Stomach (tissue), 9 donors: Measurements from ENCODE around the gene RAC2. TPM values are rescaled to one million over a fixed set of nuclear protein-coding genes. Genes with fewer than 3 reads are reported as not detected.

Experiments
- DNase-seq, 2 donors: peaks; one replicate each; pipeline versions ENCODE4 v3.0.0 to v3.0.0-alpha.2; 2013 to 2019
- H3K27ac ChIP-seq, 5 donors: fragments of 200-600 bp in 4 of 5; sonication (generic) in 4 of 5; one replicate each; pipeline ENCODE4 v1.5.1; 2013 to 2019; ENCODE audit warnings: mild to moderate bottlenecking in 1 of 5, moderate library complexity in 1 of 5
- H3K27me3 ChIP-seq, 3 donors: fragments of 200-600 bp; sonication (generic); one replicate each; pipeline ENCODE4 v1.5.1; 2017 to 2019; ENCODE audit warnings: mixed run types in 1 of 3
- H3K36me3 ChIP-seq, 4 donors: fragments of 200-600 bp; sonication (generic); 1 replicate in 3 of 4; 2 replicates in 1 of 4; pipeline ENCODE4 v1.5.1; 2016 to 2019
- H3K4me1 ChIP-seq, 4 donors: fragments of 200-600 bp; sonication (generic); one replicate each; pipeline ENCODE4 v1.5.1; 2016 to 2019
- H3K4me3 ChIP-seq, 4 donors: fragments of 200-600 bp; sonication (generic) in 3 of 4; one replicate each; pipeline ENCODE4 v1.5.1; 2016 to 2019; ENCODE audit warnings: mild to moderate bottlenecking in 1 of 4
- H3K9me3 ChIP-seq, 4 donors: fragments of 200-600 bp; sonication (generic); one replicate each; pipeline ENCODE4 v1.5.1; 2016 to 2019
- CTCF ChIP-seq, 7 experiments: fragments of 450-650 bp in 4 of 7; fragments of 200-600 bp in 3 of 7; sonication (generic) in 3 of 7; IDR thresholded peaks; one replicate each; pipeline ENCODE4 v1.5.1; 2016 to 2019; ENCODE audit warnings: antibody characterized with exemption in 7 of 7, control low read depth in 2 of 7, mild to moderate bottlenecking in 1 of 7
- EP300 ChIP-seq: sonication (generic); formaldehyde crosslinking; IDR thresholded peaks from one replicate; pipeline ENCODE4 v1.6.1; 2017; ENCODE audit warnings: antibody characterized with exemption
- POLR2A ChIP-seq, 4 donors: fragments of 450-650 bp; IDR thresholded peaks; one replicate each; pipeline ENCODE4 v1.6.1; 2016; ENCODE audit warnings: antibody characterized with exemption in 4 of 4, control low read depth in 2 of 4, mild to moderate bottlenecking in 1 of 4, moderate library complexity in 1 of 4
- POLR2AphosphoS5 ChIP-seq, 3 donors: sonication (generic); formaldehyde crosslinking; IDR thresholded peaks; one replicate each; pipeline ENCODE4 v1.6.1; 2016; ENCODE audit warnings: antibody characterized with exemption in 3 of 3
- WGBS, 5 donors: extraction: QIAGEN DNeasy Blood & Tissue Kit in 3 of 5; methylation state at CpG; one replicate each; pipeline versions ENCODE4 v1.1.5 to v1.1.7; 2013 to 2018; 5-methylcytosine and 5-hydroxymethylcytosine counted together
- intact Hi-C: fragments of 100-400 bp; cut with DNase I; formaldehyde crosslinking; loops from one replicate; pipeline ENCODE4 v1.15.1; 2023; ENCODE audit warnings: low total_unique reads
- polyA plus RNA-seq, 3 donors: library from polyadenylated mRNA; stranded (reverse); fragments of 200-250 nt; gene quantifications; one replicate each; pipeline ENCODE4 v1.2.3, GENCODE V29; 2013
- total RNA-seq, 5 donors: library from RNA; depleted of rRNA; stranded (reverse); fragments of >200 nt; gene quantifications; one replicate each; pipeline versions ENCODE4 v1.1.0 to v1.2.3, GENCODE V29; 2014 to 2016
- donor health status: healthy with polysubstance abuse.
- donor health status: Bipolar disorder and iron deficiency.
- donor health status: healthy.

Gene RAC2
- total and polyA plus RNA-seq, 8 donors = 1.8 to 50.4 (median 16.3) TPM

GRCh38 chr22:37258005-37258752, 14.1 kb upstream of the RAC2 start:
- no peak overlapping the region for H3K4me3 ChIP-seq
- DNase-seq = no peak
- H3K27me3 ChIP-seq = peaks cover 3 to 88% (median 40%) of the 10 kb centered on the region in 3 donors
- H3K4me1 ChIP-seq = peaks cover 0 to 15% (median 0%) of the 10 kb centered on the region in 4 donors
- intact Hi-C loops = no loop called here
- H3K27ac ChIP-seq = no peak overlapping the region
- 62 to 77% (median 74%) methylated on average over 9 of the region's 9 CpGs for whole genome bisulfite sequencing, 5 donors
- H3K36me3 ChIP-seq = no peaks in the 10 kb centered on the region
- no peaks in the 10 kb centered on the region for H3K9me3 ChIP-seq
- no peak for TF ChIP-seq POLR2AphosphoS5 (IDR thresholded peaks at IDR 0.05)
- TF ChIP-seq EP300 = no peak
- TF ChIP-seq POLR2A (IDR thresholded peaks at IDR 0.05) = no peak
- no peak for TF ChIP-seq CTCF (IDR thresholded peaks at IDR 0.05)

GRCh38 chr22:37256075-37256726, 12.1 kb upstream of the RAC2 start:
- DNase-seq = no peak
- H3K27ac ChIP-seq = no peak overlapping the region
- H3K36me3 ChIP-seq = no peaks in the 10 kb centered on the region
- H3K27me3 ChIP-seq = peaks cover 3 to 89% (median 40%) of the 10 kb centered on the region in 3 donors
- peaks cover 0 to 15% (median 0%) of the 10 kb centered on the region in 4 donors for H3K4me1 ChIP-seq
- intact Hi-C loops = no loop called here
- H3K9me3 ChIP-seq = no peaks in the 10 kb centered on the region
- WGBS, 5 donors = 34 to 55% (median 50%) methylated on average over 10 of the region's 10 CpGs
- H3K4me3 ChIP-seq = no peak overlapping the region
- TF ChIP-seq POLR2A (IDR thresholded peaks at IDR 0.05) (no peak), CTCF (IDR thresholded peaks at IDR 0.05) (no peak), EP300 (no peak), POLR2AphosphoS5 (IDR thresholded peaks at IDR 0.05) (no peak)

GRCh38 chr22:37255558-37256006, 11.5 kb upstream of the RAC2 start:
- intact Hi-C loops = no loop called here
- Histone ChIP-seq H3K36me3 (no peaks in the 10 kb centered on the region), H3K9me3 (no peaks in the 10 kb centered on the region), H3K27me3 (peaks cover 3 to 89% (median 36%) of the 10 kb centered on the region in 3 donors), H3K27ac (no peak overlapping the region), H3K4me3 (no peak overlapping the region), H3K4me1 (peaks cover 0 to 9% (median 0%) of the 10 kb centered on the region in 4 donors)
- DNase-seq = no peak
- no peak for TF ChIP-seq EP300
- no peak for TF ChIP-seq POLR2A (IDR thresholded peaks at IDR 0.05)
- no peak for TF ChIP-seq POLR2AphosphoS5 (IDR thresholded peaks at IDR 0.05)
- no peak for TF ChIP-seq CTCF (IDR thresholded peaks at IDR 0.05)

- TF ChIP-seq CTCF (IDR thresholded peaks at IDR 0.05) = no peak
- no peak for TF ChIP-seq EP300
- no peak for TF ChIP-seq POLR2A (IDR thresholded peaks at IDR 0.05)
- no peak for TF ChIP-seq POLR2AphosphoS5 (IDR thresholded peaks at IDR 0.05)
- H3K27me3 ChIP-seq = peaks cover 3 to 89% (median 29%) of the 10 kb centered on the region in 3 donors
- H3K4me3 ChIP-seq = no peak overlapping the region
- no peak overlapping the region for H3K27ac ChIP-seq
- peaks cover 0 to 7% (median 0%) of the 10 kb centered on the region in 4 donors for H3K4me1 ChIP-seq
- DNase-seq = no peak
- H3K36me3 ChIP-seq = no peaks in the 10 kb centered on the region
- intact Hi-C loops = no loop called here
- no peaks in the 10 kb centered on the region for H3K9me3 ChIP-seq
- WGBS, 5 donors = 19 to 32% (median 28%) methylated on average over 5 of the region's 5 CpGs
Observed at GRCh38 chr22:37254867-37255233, 10.8 kb upstream of the RAC2 start.
